H9 (cell line): Measurements from ENCODE around the gene LDHA. TPM values are rescaled to one million over a fixed set of nuclear protein-coding genes. Genes with fewer than 3 reads are reported as not detected.

Experiments
- DNase-seq: peaks from one replicate; pipeline ENCODE4 v3.0.0-alpha.2; 2017
- H2AFZ ChIP-seq: one replicate; pipeline ENCODE4 v1.6.1; 2013; ENCODE audit warnings: mild to moderate bottlenecking, low read length, control low read depth, moderate library complexity
- H2AK5ac ChIP-seq: 2 replicates; pipeline ENCODE4 v1.6.1; 2013; ENCODE audit warnings: low read length, control low read depth, mixed read lengths; ENCODE audit not compliant: insufficient read length
- H2BK120ac ChIP-seq: one replicate; pipeline ENCODE4 v1.6.1; 2013; ENCODE audit warnings: low read depth, mild to moderate bottlenecking, low read length, control low read depth, inconsistent platforms; ENCODE audit not compliant: poor library complexity, severe bottlenecking
- H2BK12ac ChIP-seq: 2 replicates; pipeline ENCODE4 v1.6.1; 2013; ENCODE audit warnings: low read length, control low read depth, mixed read lengths, low read depth; ENCODE audit not compliant: insufficient read length
- H2BK15ac ChIP-seq: 2 replicates; pipeline ENCODE4 v1.6.1; 2013; ENCODE audit warnings: low read depth, low read length, control low read depth
- H2BK20ac ChIP-seq: one replicate; pipeline ENCODE4 v1.6.1; 2013; ENCODE audit warnings: low read depth, mild to moderate bottlenecking, low read length, control low read depth, inconsistent platforms; ENCODE audit not compliant: poor library complexity, severe bottlenecking
- H2BK5ac ChIP-seq: 2 replicates; pipeline ENCODE4 v1.6.1; 2013; ENCODE audit warnings: low read length, control low read depth, mixed read lengths; ENCODE audit not compliant: insufficient read length
- H3K14ac ChIP-seq: 2 replicates; pipeline ENCODE4 v1.6.1; 2013; ENCODE audit warnings: low read length, control low read depth; ENCODE audit not compliant: insufficient read depth
- H3K18ac ChIP-seq: 2 replicates; pipeline ENCODE4 v1.6.1; 2013; ENCODE audit warnings: low read depth, mild to moderate bottlenecking, mixed read lengths, low read length, control low read depth; ENCODE audit not compliant: insufficient read length
- H3K23ac ChIP-seq: 2 replicates; pipeline ENCODE4 v1.6.1; 2013; ENCODE audit warnings: low read length, control low read depth, mixed read lengths, low read depth; ENCODE audit not compliant: insufficient read length
- H3K23me2 ChIP-seq: 2 replicates; pipeline ENCODE4 v1.6.1; 2013; ENCODE audit warnings: low read depth, mild to moderate bottlenecking, mixed read lengths, low read length, control low read depth; ENCODE audit not compliant: insufficient read length, poor library complexity, severe bottlenecking
- H3K27ac ChIP-seq: 2 replicates; pipeline ENCODE4 v1.5.1; 2013; ENCODE audit warnings: low read length, control low read depth, mixed read lengths, low read depth; ENCODE audit not compliant: insufficient read length
- H3K27me3 ChIP-seq: 2 replicates; pipeline ENCODE4 v1.6.1; 2013; ENCODE audit warnings: low read length, control low read depth, inconsistent platforms; ENCODE audit not compliant: insufficient read depth
- H3K4ac ChIP-seq: 2 replicates; pipeline ENCODE4 v1.6.1; 2013; ENCODE audit warnings: low read depth, mild to moderate bottlenecking, control low read depth, inconsistent platforms, low read length, moderate library complexity
- H3K4me1 ChIP-seq: 2 replicates; pipeline ENCODE4 v1.6.1; 2013; ENCODE audit warnings: low read length, control low read depth, inconsistent platforms; ENCODE audit not compliant: insufficient read depth
- H3K4me2 ChIP-seq: 2 replicates; pipeline ENCODE4 v1.6.1; 2013; ENCODE audit warnings: low read length, control low read depth, mixed read lengths; ENCODE audit not compliant: insufficient read length, insufficient read depth
- H3K56ac ChIP-seq: 2 replicates; pipeline ENCODE4 v1.6.1; 2013; ENCODE audit warnings: low read depth, mild to moderate bottlenecking, mixed read lengths, low read length, control low read depth; ENCODE audit not compliant: insufficient read length
- H3K79me1 ChIP-seq: 2 replicates; pipeline ENCODE4 v1.6.1; 2013; ENCODE audit warnings: low read depth, mild to moderate bottlenecking, moderate library complexity, low read length, control low read depth, inconsistent platforms; ENCODE audit not compliant: insufficient read depth, poor library complexity, severe bottlenecking
- H3K79me2 ChIP-seq: 2 replicates; pipeline ENCODE4 v1.6.1; 2013; ENCODE audit warnings: low read length, control low read depth, inconsistent platforms; ENCODE audit not compliant: insufficient read depth
- H3K9ac ChIP-seq: 2 replicates; pipeline ENCODE4 v1.6.1; 2013; ENCODE audit warnings: low read length, control low read depth, mixed read lengths; ENCODE audit not compliant: insufficient read length; ENCODE audit errors: extremely low read depth
- H3K9me3 ChIP-seq: one replicate; pipeline ENCODE4 v1.6.1; 2013; ENCODE audit warnings: low read depth, low read length, inconsistent platforms; ENCODE audit not compliant: control insufficient read depth
- H3T11ph ChIP-seq: one replicate; pipeline ENCODE4 v1.6.1; 2013; ENCODE audit warnings: mild to moderate bottlenecking, low read length, control low read depth, inconsistent platforms
- H4K20me1 ChIP-seq: one replicate; pipeline ENCODE4 v1.6.1; 2013; ENCODE audit not compliant: control insufficient read depth, insufficient read length, insufficient read depth
- H4K5ac ChIP-seq: 2 replicates; pipeline ENCODE4 v1.6.1; 2013; ENCODE audit warnings: low read depth, mild to moderate bottlenecking, mixed read lengths, low read length, control low read depth; ENCODE audit not compliant: insufficient read length
- H4K8ac ChIP-seq: replicated peaks from 2 replicates; pipeline ENCODE4 v1.6.1; 2013; ENCODE audit warnings: low read length, control low read depth, mixed read lengths, low read depth; ENCODE audit not compliant: insufficient read length
- H4K91ac ChIP-seq: 2 replicates; pipeline ENCODE4 v1.6.1; 2013; ENCODE audit warnings: low read depth, mild to moderate bottlenecking, moderate library complexity, mixed read lengths, low read length, control low read depth; ENCODE audit not compliant: insufficient read length
- H3K27ac Mint-ChIP-seq, 3 experiments: 2 replicates in 2 of 3; 3 replicates in 1 of 3; pipeline ENCODE4 v1.8.0; 2020 to 2021; ENCODE audit warnings: mixed read lengths in 3 of 3, mild to moderate bottlenecking in 1 of 3, moderate library complexity in 1 of 3
- H3K27me3 Mint-ChIP-seq: 2 replicates; pipeline ENCODE4 v1.8.0; 2021; ENCODE audit warnings: low read depth, mild to moderate bottlenecking, moderate library complexity, mixed read lengths
- H3K36me3 Mint-ChIP-seq, 3 experiments: 2 replicates in 2 of 3; 3 replicates in 1 of 3; pipeline ENCODE4 v1.8.0; 2020 to 2021; ENCODE audit warnings: low read depth in 3 of 3, mixed read lengths in 3 of 3; ENCODE audit not compliant: insufficient read depth in 1 of 3
- H3K4me1 Mint-ChIP-seq, 2 experiments: 2 replicates each; pipeline ENCODE4 v1.8.0; 2020; ENCODE audit warnings: mixed read lengths in 2 of 2
- H3K4me3 Mint-ChIP-seq, 2 experiments: 2 replicates in 1 of 2; 3 replicates in 1 of 2; pipeline ENCODE4 v1.8.0; 2020 to 2021; ENCODE audit warnings: mild to moderate bottlenecking in 2 of 2, mixed read lengths in 2 of 2, moderate library complexity in 1 of 2
- H3K9me3 Mint-ChIP-seq, 2 experiments: 2 replicates in 1 of 2; 3 replicates in 1 of 2; pipeline ENCODE4 v1.8.0; 2020; ENCODE audit warnings: mild to moderate bottlenecking in 2 of 2, mixed read lengths in 2 of 2, moderate library complexity in 1 of 2
- WGBS: extraction: QIAGEN DNeasy Blood & Tissue Kit; methylation state at CpG from one replicate; pipeline ENCODE4 v1.1.7; 2013; ENCODE audit warnings: missing lambda C conversion rate, low lambda C conversion rate, mixed read lengths; ENCODE audit not compliant: insufficient read length; ENCODE audit errors: extremely low coverage; 5-methylcytosine and 5-hydroxymethylcytosine counted together
- total RNA-seq: library from RNA; stranded (reverse); gene quantifications from 2 replicates; pipeline ENCODE4 v1.2.1, GENCODE V29; 2021
- TF ChIP-seq, protein P1 (sequence below): fragments of 200-600 bp; sonication (generic); conservative IDR thresholded peaks from 3 replicates; pipeline ENCODE4 v1.8.0; 2021; ENCODE audit warnings: antibody characterized with exemption, mild to moderate bottlenecking

LDHA gene
- total RNA-seq, 1 experiment from 2014 or later: 720 TPM

DNA sequence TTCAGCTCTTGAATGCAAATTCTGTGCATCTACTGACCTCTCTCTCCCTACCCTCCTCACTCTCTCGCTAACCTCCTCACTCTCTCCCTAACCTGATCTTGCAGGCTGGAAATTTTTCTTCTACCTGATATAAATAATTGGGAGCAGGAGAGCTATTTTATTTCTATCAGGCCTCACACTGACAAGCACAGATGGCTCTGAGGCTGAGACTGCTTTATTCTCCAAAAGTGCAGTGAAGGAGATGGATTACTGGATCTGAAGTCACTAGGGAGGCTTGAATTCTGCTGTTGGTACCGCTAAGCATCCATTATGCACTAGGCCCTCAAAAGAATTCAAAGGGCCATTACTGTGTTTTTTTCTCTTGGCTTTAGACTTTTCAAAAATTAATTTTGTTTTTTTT lies 19.4 kb upstream of the LDHA start:
- Histone ChIP-seq H3K9me3 (no peaks in the 10 kb centered on the region), H2BK120ac (no peak overlapping the region), H3K23ac (no peak overlapping the region), H2BK20ac (no peak overlapping the region), H3K79me2 (no peaks in the 10 kb centered on the region), H3T11ph (no peak overlapping the region), H3K4me2 (no peak overlapping the region), H4K91ac (no peak overlapping the region), H4K8ac (no peak overlapping the region), H2BK5ac (no peak overlapping the region), H2BK12ac (no peak overlapping the region), H4K20me1 (no peaks in the 10 kb centered on the region), H3K4me1 (no peaks in the 10 kb centered on the region), H3K18ac (no peak overlapping the region), H3K27me3 (no peaks in the 10 kb centered on the region), H3K9ac (no peak overlapping the region), H2AFZ (no peak overlapping the region), H3K4ac (no peak overlapping the region), H2AK5ac (no peak overlapping the region), H4K5ac (no peak overlapping the region), H3K27ac (no peak overlapping the region), H2BK15ac (no peak overlapping the region), H3K14ac (no peak overlapping the region), H3K23me2 (no peaks in the 10 kb centered on the region), H3K79me1 (no peaks in the 10 kb centered on the region), H3K56ac (no peak overlapping the region)
- Mint-ChIP-seq H3K36me3 (no peaks in the 10 kb centered on the region), H3K4me1 (no peaks in the 10 kb centered on the region), H3K4me3 (no peak overlapping the region), H3K27ac (no peak overlapping the region; a peak in 1 of 7 replicates), H3K9me3 (no peaks in the 10 kb centered on the region), H3K27me3 (no peaks in the 10 kb centered on the region)
- TF ChIP-seq, protein P1, sequence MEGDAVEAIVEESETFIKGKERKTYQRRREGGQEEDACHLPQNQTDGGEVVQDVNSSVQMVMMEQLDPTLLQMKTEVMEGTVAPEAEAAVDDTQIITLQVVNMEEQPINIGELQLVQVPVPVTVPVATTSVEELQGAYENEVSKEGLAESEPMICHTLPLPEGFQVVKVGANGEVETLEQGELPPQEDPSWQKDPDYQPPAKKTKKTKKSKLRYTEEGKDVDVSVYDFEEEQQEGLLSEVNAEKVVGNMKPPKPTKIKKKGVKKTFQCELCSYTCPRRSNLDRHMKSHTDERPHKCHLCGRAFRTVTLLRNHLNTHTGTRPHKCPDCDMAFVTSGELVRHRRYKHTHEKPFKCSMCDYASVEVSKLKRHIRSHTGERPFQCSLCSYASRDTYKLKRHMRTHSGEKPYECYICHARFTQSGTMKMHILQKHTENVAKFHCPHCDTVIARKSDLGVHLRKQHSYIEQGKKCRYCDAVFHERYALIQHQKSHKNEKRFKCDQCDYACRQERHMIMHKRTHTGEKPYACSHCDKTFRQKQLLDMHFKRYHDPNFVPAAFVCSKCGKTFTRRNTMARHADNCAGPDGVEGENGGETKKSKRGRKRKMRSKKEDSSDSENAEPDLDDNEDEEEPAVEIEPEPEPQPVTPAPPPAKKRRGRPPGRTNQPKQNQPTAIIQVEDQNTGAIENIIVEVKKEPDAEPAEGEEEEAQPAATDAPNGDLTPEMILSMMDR: no peak
- no CpG with 5 or more reads among the region's 2 CpGs for whole genome bisulfite sequencing
- DNase-seq: no peak
